GM18858 (cell line): ENCODE data around the gene PHETA2.

Source experiments
- ATAC-seq: cut with Tn5 transposase; IDR thresholded peaks from one replicate; pipeline ENCODE4 v1.9.1; 2021; ENCODE audit not compliant: unreplicated experiment

Gene PHETA2

GRCh38 chr22:42074132-42074811, at the start of gene PHETA2:
Gene PHETA2 (plus strand): TSS chr22:42074248. CDS start chr22:42077294, 3,046 bp downstream.
- ATAC-seq: no peak

- ATAC-seq: no peak
Measured at GRCh38 chr22:42025421-42025820, 48.6 kb upstream of the PHETA2 start.

- no peak for ATAC-seq
Measured at GRCh38 chr22:42026705-42027104, 47.3 kb upstream of the PHETA2 start.

GRCh38 chr22:42033263-42034181, 40.5 kb upstream of the PHETA2 start:
- ATAC-seq: no peak

- ATAC-seq: no peak
Measured at GRCh38 chr22:42035256-42035655, 38.8 kb upstream of the PHETA2 start.

GRCh38 chr22:42039271-42039670, 34.8 kb upstream of the PHETA2 start:
- no peak for ATAC-seq

- ATAC-seq: no peak
Measured at GRCh38 chr22:42041784-42042183, 32.3 kb upstream of the PHETA2 start.

GRCh38 chr22:42050641-42051180, 23.3 kb upstream of the PHETA2 start:
- no peak for ATAC-seq

GRCh38 chr22:42052765-42053164, 21.3 kb upstream of the PHETA2 start:
- no peak for ATAC-seq

GRCh38 chr22:42056757-42057511, 17.1 kb upstream of the PHETA2 start:
- ATAC-seq: no peak

GRCh38 chr22:42060489-42060888, 13.6 kb upstream of the PHETA2 start:
- ATAC-seq: no peak

GRCh38 chr22:42061041-42061440, 13.0 kb upstream of the PHETA2 start:
- no peak for ATAC-seq

- no peak for ATAC-seq
Measured at GRCh38 chr22:42062506-42063170, 11.4 kb upstream of the PHETA2 start.

- ATAC-seq: no peak
Measured at GRCh38 chr22:42064629-42065028, 9.4 kb upstream of the PHETA2 start.

GRCh38 chr22:42065438-42066125, 8.5 kb upstream of the PHETA2 start:
- no peak for ATAC-seq

- no peak for ATAC-seq
Measured at GRCh38 chr22:42066126-42066761, 7.8 kb upstream of the PHETA2 start.

- ATAC-seq: no peak
Measured at GRCh38 chr22:42066937-42067336, 7.1 kb upstream of the PHETA2 start.

GRCh38 chr22:42067671-42068251, 6.3 kb upstream of the PHETA2 start:
- no peak for ATAC-seq

- no peak for ATAC-seq
Measured at GRCh38 chr22:42068291-42068690, 5.8 kb upstream of the PHETA2 start.
